HepG2 (cell line): Measurements from ENCODE around the gene COBL. TPM values are rescaled to one million over a fixed set of nuclear protein-coding genes. Genes with fewer than 3 reads are reported as not detected.

Experiments
- ARID3A ChIP-seq: IDR thresholded peaks from 2 replicates; pipeline ENCODE4 v1.6.1; 2012; ENCODE audit warnings: low read depth, low read length, improper control_type of control experiment
- CC2D1A ChIP-seq: sonication (generic); formaldehyde crosslinking; IDR thresholded peaks from 2 replicates; pipeline ENCODE4 v1.8.1; 2023; ENCODE audit warnings: mild to moderate bottlenecking, missing genetic modification reagents
- CCDC6 ChIP-seq: sonication (generic); formaldehyde crosslinking; IDR thresholded peaks from 2 replicates; pipeline ENCODE4 v1.8.1; 2022; ENCODE audit warnings: mild to moderate bottlenecking, missing genetic modification reagents, moderate library complexity
- CENPT ChIP-seq: sonication (generic); formaldehyde crosslinking; IDR thresholded peaks from 2 replicates; pipeline ENCODE4 v1.8.0; 2022; ENCODE audit warnings: low read depth, mild to moderate bottlenecking, moderate library complexity, missing genetic modification reagents
- HOXA3 ChIP-seq: sonication (generic); formaldehyde crosslinking; IDR thresholded peaks from 2 replicates; pipeline ENCODE4 v1.5.0; 2020; ENCODE audit warnings: missing genetic modification reagents
- HOXA5 ChIP-seq: sonication (generic); formaldehyde crosslinking; IDR thresholded peaks from 2 replicates; pipeline ENCODE4 v1.4.0; 2020; ENCODE audit warnings: missing genetic modification reagents
- ISL2 ChIP-seq: sonication (generic); formaldehyde crosslinking; IDR thresholded peaks from 2 replicates; pipeline ENCODE4 v1.5.0; 2020; ENCODE audit warnings: missing genetic modification reagents
- LCORL ChIP-seq, 2 experiments: fragments of 450-650 bp in 1 of 2; sonication (generic) in 1 of 2; formaldehyde crosslinking in 1 of 2; IDR thresholded peaks; 2 replicates each; pipeline versions ENCODE4 v1.5.0 to v1.6.1; 2017 to 2020; ENCODE audit warnings: antibody characterized with exemption in 1 of 2, missing genetic modification reagents in 1 of 2
- NFRKB ChIP-seq: fragments of 450-650 bp; IDR thresholded peaks from 2 replicates; pipeline ENCODE4 v1.6.1; 2017
- NR2F1 ChIP-seq, 2 experiments: fragments of 450-650 bp in 1 of 2; formaldehyde crosslinking in 1 of 2; IDR thresholded peaks; 2 replicates each; pipeline versions ENCODE4 v1.5.0 to v1.6.1; 2016 to 2020; ENCODE audit warnings: mild to moderate bottlenecking in 1 of 2, missing compliant biosample characterization in 1 of 2, missing genetic modification reagents in 1 of 2, moderate library complexity in 1 of 2
- SP1 ChIP-seq, 2 experiments: fragments of 450-650 bp in 1 of 2; sonication (generic) in 1 of 2; formaldehyde crosslinking in 1 of 2; IDR thresholded peaks; 2 replicates each; pipeline versions ENCODE4 v1.4.0 to v1.6.1; 2016 to 2020; ENCODE audit warnings: missing genetic modification reagents in 1 of 2
- TAF1 ChIP-seq: sonication (generic); formaldehyde crosslinking; IDR thresholded peaks from 2 replicates; pipeline ENCODE4 v1.4.0; 2020; ENCODE audit warnings: missing genetic modification reagents
- ZC3H4 ChIP-seq: sonication (generic); formaldehyde crosslinking; IDR thresholded peaks from 2 replicates; pipeline ENCODE4 v1.4.0; 2020; ENCODE audit warnings: missing genetic modification reagents, borderline replicate concordance
- ZNF18 ChIP-seq: sonication (generic); formaldehyde crosslinking; IDR thresholded peaks from 2 replicates; pipeline ENCODE4 v1.8.0; 2022; ENCODE audit warnings: mild to moderate bottlenecking, missing genetic modification reagents; ENCODE audit not compliant: insufficient replicate concordance
- ZNF343 ChIP-seq: sonication (generic); formaldehyde crosslinking; IDR thresholded peaks from 2 replicates; pipeline ENCODE4 v1.4.0; 2020; ENCODE audit warnings: mild to moderate bottlenecking, missing genetic modification reagents
- ZNF576 ChIP-seq: sonication (generic); formaldehyde crosslinking; IDR thresholded peaks from 2 replicates; pipeline ENCODE4 v1.4.0; 2020; ENCODE audit warnings: mild to moderate bottlenecking, missing genetic modification reagents
- ZNF713 ChIP-seq: sonication (generic); formaldehyde crosslinking; IDR thresholded peaks from 2 replicates; pipeline ENCODE4 v1.4.0; 2020; ENCODE audit warnings: mild to moderate bottlenecking, missing genetic modification reagents
- ZSCAN20 ChIP-seq: sonication (generic); formaldehyde crosslinking; IDR thresholded peaks from 2 replicates; pipeline ENCODE4 v1.4.0; 2020; ENCODE audit warnings: missing genetic modification reagents, mild to moderate bottlenecking, borderline replicate concordance
- polyA plus RNA-seq, 8 experiments: library from polyadenylated mRNA; depleted of rRNA in 3 of 8; stranded (reverse) in 7 of 8; unstranded in 1 of 8; fragments of >200 nt; fragmentation: Illumina TruSeq in 4 of 8; extraction: Trizol in 4 of 8; gene quantifications; 2 replicates each; pipeline versions ENCODE4 v1.2.1 to v1.2.3, GENCODE V29; 2011 to 2016; ENCODE audit warnings: low read depth in 4 of 8, missing spikeins in 1 of 8, mixed read lengths in 1 of 8; ENCODE audit not compliant: insufficient read depth in 1 of 8
- total RNA-seq, 5 experiments: library from RNA; depleted of rRNA; stranded (reverse); fragments of >200 nt; fragmentation: Illumina TruSeq; extraction: Trizol; gene quantifications; 2 replicates each; pipeline ENCODE4 v1.2.3, GENCODE V29; 2016; ENCODE audit warnings: low read depth in 1 of 5
- TF ChIP-seq, protein P1 (sequence below): sonication (generic); formaldehyde crosslinking; IDR thresholded peaks from 2 replicates; pipeline ENCODE4 v1.4.0; 2020; ENCODE audit warnings: missing genetic modification reagents
- TF ChIP-seq, protein P2 (sequence below): sonication (generic); formaldehyde crosslinking; IDR thresholded peaks from 2 replicates; pipeline ENCODE4 v1.5.0; 2020; ENCODE audit warnings: missing genetic modification reagents, mild to moderate bottlenecking, borderline replicate concordance
- TF ChIP-seq, protein P3 (sequence below): sonication (generic); formaldehyde crosslinking; IDR thresholded peaks from 2 replicates; pipeline ENCODE4 v1.4.0; 2020; ENCODE audit warnings: missing genetic modification reagents

The COBL gene
- total and polyA plus RNA-seq, 2 of the 13 experiments (the other 11 are each of a cell fraction or from before 2014, with no cell fraction given) = 3.8 to 4.9 TPM

GRCh38 chr7:51328351-51328801 lies 11.8 kb upstream of the COBL start (continued):
- peak; percentile 72 for TF ChIP-seq ZNF18 (CRISPR knock-in tag)
- no peak for TF ChIP-seq HOXA5 (CRISPR knock-in tag)
- TF ChIP-seq ARID3A = peak; percentile 90
- peak; percentile 48; the same call in 1 of the 2 replicates for TF ChIP-seq LCORL (IDR thresholded peaks at IDR 0.05)
- peak; percentile 56; the same call in 1 of the 2 replicates for TF ChIP-seq LCORL (CRISPR knock-in tag; IDR thresholded peaks at IDR 0.05)
- no peak for TF ChIP-seq CC2D1A (CRISPR knock-in tag)
- no peak for TF ChIP-seq CENPT (CRISPR knock-in tag)
- TF ChIP-seq HOXA3 (CRISPR knock-in tag) = peak; percentile 50; the same call in 1 of the 2 replicates
- TF ChIP-seq ISL2 (CRISPR knock-in tag) = no peak
- no peak for TF ChIP-seq SP1 (IDR thresholded peaks at IDR 0.05)
- TF ChIP-seq SP1 (CRISPR knock-in tag; IDR thresholded peaks at IDR 0.05) = no peak
- TF ChIP-seq ZNF343 (CRISPR knock-in tag) = no peak
- no peak; the same call in 1 of the 2 replicates for TF ChIP-seq CCDC6 (CRISPR knock-in tag)
- no peak for TF ChIP-seq ZNF713
- TF ChIP-seq, protein P1, sequence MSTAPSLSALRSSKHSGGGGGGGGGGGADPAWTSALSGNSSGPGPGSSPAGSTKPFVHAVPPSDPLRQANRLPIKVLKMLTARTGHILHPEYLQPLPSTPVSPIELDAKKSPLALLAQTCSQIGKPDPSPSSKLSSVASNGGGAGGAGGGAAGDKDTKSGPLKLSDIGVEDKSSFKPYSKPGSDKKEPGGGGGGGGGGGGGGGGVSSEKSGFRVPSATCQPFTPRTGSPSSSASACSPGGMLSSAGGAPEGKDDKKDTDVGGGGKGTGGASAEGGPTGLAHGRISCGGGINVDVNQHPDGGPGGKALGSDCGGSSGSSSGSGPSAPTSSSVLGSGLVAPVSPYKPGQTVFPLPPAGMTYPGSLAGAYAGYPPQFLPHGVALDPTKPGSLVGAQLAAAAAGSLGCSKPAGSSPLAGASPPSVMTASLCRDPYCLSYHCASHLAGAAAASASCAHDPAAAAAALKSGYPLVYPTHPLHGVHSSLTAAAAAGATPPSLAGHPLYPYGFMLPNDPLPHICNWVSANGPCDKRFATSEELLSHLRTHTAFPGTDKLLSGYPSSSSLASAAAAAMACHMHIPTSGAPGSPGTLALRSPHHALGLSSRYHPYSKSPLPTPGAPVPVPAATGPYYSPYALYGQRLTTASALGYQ (CRISPR knock-in tag) = peak; percentile 57; the same call in 1 of the 2 replicates
- no peak for TF ChIP-seq NR2F1 (CRISPR knock-in tag; IDR thresholded peaks at IDR 0.05)
- TF ChIP-seq, protein P2, sequence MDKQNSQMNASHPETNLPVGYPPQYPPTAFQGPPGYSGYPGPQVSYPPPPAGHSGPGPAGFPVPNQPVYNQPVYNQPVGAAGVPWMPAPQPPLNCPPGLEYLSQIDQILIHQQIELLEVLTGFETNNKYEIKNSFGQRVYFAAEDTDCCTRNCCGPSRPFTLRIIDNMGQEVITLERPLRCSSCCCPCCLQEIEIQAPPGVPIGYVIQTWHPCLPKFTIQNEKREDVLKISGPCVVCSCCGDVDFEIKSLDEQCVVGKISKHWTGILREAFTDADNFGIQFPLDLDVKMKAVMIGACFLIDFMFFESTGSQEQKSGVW = no peak
- TF ChIP-seq ZNF576 = no peak
- TF ChIP-seq ZC3H4 (CRISPR knock-in tag) = no peak
- TF ChIP-seq NFRKB = no peak
- no peak for TF ChIP-seq TAF1 (CRISPR knock-in tag)
- no peak for TF ChIP-seq ZSCAN20 (CRISPR knock-in tag)
- TF ChIP-seq, protein P3, sequence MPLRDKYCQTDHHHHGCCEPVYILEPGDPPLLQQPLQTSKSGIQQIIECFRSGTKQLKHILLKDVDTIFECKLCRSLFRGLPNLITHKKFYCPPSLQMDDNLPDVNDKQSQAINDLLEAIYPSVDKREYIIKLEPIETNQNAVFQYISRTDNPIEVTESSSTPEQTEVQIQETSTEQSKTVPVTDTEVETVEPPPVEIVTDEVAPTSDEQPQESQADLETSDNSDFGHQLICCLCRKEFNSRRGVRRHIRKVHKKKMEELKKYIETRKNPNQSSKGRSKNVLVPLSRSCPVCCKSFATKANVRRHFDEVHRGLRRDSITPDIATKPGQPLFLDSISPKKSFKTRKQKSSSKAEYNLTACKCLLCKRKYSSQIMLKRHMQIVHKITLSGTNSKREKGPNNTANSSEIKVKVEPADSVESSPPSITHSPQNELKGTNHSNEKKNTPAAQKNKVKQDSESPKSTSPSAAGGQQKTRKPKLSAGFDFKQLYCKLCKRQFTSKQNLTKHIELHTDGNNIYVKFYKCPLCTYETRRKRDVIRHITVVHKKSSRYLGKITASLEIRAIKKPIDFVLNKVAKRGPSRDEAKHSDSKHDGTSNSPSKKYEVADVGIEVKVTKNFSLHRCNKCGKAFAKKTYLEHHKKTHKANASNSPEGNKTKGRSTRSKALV (CRISPR knock-in tag) = no peak
